ENCODE measurements around the gene PRKAG2.

Gene PRKAG2

GRCh38 chr7:151692721-151693120, 184.2 kb downstream of the PRKAG2 start:
- FAIRE-seq (no peak), DNase-seq (ENCODE audit: insufficient read length, low spot score) (no peak)
- TF ChIP-seq, protein P1, sequence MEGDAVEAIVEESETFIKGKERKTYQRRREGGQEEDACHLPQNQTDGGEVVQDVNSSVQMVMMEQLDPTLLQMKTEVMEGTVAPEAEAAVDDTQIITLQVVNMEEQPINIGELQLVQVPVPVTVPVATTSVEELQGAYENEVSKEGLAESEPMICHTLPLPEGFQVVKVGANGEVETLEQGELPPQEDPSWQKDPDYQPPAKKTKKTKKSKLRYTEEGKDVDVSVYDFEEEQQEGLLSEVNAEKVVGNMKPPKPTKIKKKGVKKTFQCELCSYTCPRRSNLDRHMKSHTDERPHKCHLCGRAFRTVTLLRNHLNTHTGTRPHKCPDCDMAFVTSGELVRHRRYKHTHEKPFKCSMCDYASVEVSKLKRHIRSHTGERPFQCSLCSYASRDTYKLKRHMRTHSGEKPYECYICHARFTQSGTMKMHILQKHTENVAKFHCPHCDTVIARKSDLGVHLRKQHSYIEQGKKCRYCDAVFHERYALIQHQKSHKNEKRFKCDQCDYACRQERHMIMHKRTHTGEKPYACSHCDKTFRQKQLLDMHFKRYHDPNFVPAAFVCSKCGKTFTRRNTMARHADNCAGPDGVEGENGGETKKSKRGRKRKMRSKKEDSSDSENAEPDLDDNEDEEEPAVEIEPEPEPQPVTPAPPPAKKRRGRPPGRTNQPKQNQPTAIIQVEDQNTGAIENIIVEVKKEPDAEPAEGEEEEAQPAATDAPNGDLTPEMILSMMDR (IDR thresholded peaks at IDR 0.05; ENCODE audit: insufficient read depth, missing control alignments) = no peak

- no peak for DNase-seq (ENCODE audit: insufficient read length, low spot score)
- no peak for FAIRE-seq
- TF ChIP-seq, protein P1 (IDR thresholded peaks at IDR 0.05; ENCODE audit: insufficient read depth, missing control alignments) = no peak
These were observed 185.5 kb downstream of the PRKAG2 start for GRCh38 chr7:151691449-151691848.

GRCh38 chr7:151690606-151691005, 186.3 kb downstream of the PRKAG2 start:
- TF ChIP-seq, protein P1 (IDR thresholded peaks at IDR 0.05; ENCODE audit: insufficient read depth, missing control alignments) = no peak
- DNase-seq (ENCODE audit: insufficient read length, low spot score) (no peak), FAIRE-seq (no peak)

- no peak for FAIRE-seq
- TF ChIP-seq, protein P1 (IDR thresholded peaks at IDR 0.05; ENCODE audit: insufficient read depth, missing control alignments) = no peak
- no peak for DNase-seq (ENCODE audit: insufficient read length, low spot score)
These were observed 187.5 kb downstream of the PRKAG2 start for GRCh38 chr7:151689196-151689971.

DNA sequence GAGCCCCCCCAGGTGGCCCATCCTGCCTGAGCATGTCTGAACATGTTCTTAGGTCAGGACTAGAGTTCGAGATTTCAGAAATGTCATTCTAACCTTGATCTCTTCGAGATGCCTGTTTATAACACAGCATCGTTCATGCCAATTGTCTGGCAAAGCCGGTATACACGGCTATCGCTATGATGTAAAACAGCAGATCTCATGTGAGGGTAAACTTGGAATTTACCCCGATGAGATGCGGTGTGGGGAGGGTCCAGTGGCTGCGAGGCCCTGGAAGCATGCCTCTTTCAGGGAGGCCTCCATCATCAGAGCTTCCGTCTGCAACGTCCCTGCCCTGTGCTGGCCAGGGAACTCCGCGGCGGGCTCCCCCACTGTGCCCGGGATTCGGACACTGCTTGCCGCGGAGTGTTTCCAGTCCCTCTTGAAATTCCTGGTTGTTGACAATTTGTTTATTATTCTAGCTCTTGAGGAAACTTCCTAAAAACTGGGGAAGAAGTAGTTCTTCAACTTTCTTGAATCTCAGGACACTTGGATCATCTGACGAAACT, 188.6 kb downstream of the PRKAG2 start:
- no peak for DNase-seq (ENCODE audit: insufficient read length, low spot score)
- no peak for FAIRE-seq
- TF ChIP-seq, protein P1 (IDR thresholded peaks at IDR 0.05; ENCODE audit: insufficient read depth, missing control alignments) = no peak

DNA sequence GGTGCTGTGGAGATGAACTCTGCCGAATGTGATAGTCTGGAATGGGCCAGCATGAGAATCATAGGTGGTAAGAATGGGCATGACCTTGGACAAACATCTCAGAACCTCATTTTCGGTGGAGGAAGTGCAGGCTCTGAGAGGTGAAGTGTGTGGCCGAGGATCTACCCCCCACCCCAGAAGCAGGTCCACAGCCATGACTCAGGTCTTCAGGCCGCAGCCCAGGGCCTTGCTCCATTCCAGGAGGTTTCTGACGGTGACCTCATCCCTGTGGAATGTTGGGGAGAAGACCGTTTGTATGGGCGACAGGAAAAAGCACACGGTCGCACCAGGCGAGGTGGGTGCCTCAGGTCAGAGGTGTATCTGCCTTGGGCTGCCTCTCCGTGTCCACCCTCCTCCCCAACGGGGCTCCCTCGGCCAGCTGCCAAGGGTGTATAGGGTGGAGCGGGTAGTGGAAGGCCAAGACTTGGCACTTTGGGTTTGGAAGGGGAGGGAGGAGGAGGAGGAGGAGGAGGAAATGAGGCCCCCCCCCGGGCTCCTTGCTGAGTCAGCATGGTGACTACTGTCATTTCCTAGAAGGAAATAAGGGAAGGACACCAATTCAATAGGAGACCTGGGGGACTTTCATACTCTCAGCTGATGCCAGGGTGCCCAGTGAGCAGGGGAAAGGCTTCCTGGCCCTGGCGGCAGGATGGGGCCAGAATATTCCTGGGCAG, 189.2 kb downstream of the PRKAG2 start:
- FAIRE-seq (no peak), DNase-seq (ENCODE audit: insufficient read length, low spot score) (no peak)
- TF ChIP-seq, protein P1 (IDR thresholded peaks at IDR 0.05; ENCODE audit: insufficient read depth, missing control alignments) = no peak

Data from D721Med (cell line).